ENCODE results near the gene RERE.
A peak's percentile ranks its signal among the peaks of the same experiment; 100 is the strongest.

Gene RERE

GRCh38 chr1:8674481-8674880 lies 143.0 kb downstream of the RERE start:
- H3K27ac ChIP-seq (ENCODE audit: low read depth, low read length) = no peak overlapping the region
- H3K36me3 ChIP-seq (ENCODE audit: control insufficient read depth, insufficient read depth, low read length) = no peaks in the 10 kb centered on the region

GRCh38 chr1:8671306-8671917 lies 146.0 kb downstream of the RERE start:
- Histone ChIP-seq H3K4me1 (ENCODE audit: control insufficient read depth, insufficient read depth, low read length) (peaks cover 18% of the 10 kb centered on the region), H3K9ac (ENCODE audit: low read length) (no peak overlapping the region), H3K27me3 (ENCODE audit: control insufficient read depth, insufficient read depth, low read length) (no peaks in the 10 kb centered on the region), H3K4me3 (ENCODE audit: low read length) (peak overlapping the region; percentile 26), H3K36me3 (ENCODE audit: control insufficient read depth, insufficient read depth, low read length) (no peaks in the 10 kb centered on the region), H3K27ac (ENCODE audit: low read depth, low read length) (no peak overlapping the region)

More at GRCh38 chr1:8674481-8674880, 143.0 kb downstream of the RERE start:
- Histone ChIP-seq H3K27me3 (ENCODE audit: control insufficient read depth, insufficient read depth, low read length) (no peaks in the 10 kb centered on the region), H3K4me1 (ENCODE audit: control insufficient read depth, insufficient read depth, low read length) (peaks cover 13% of the 10 kb centered on the region), H3K4me3 (ENCODE audit: low read length) (no peak overlapping the region), H3K9ac (ENCODE audit: low read length) (no peak overlapping the region)

- Histone ChIP-seq H3K4me1 (ENCODE audit: control insufficient read depth, insufficient read depth, low read length) (peaks cover 27% of the 10 kb centered on the region), H3K27me3 (ENCODE audit: control insufficient read depth, insufficient read depth, low read length) (no peaks in the 10 kb centered on the region), H3K9ac (ENCODE audit: low read length) (no peak overlapping the region), H3K36me3 (ENCODE audit: control insufficient read depth, insufficient read depth, low read length) (no peaks in the 10 kb centered on the region), H3K4me3 (ENCODE audit: low read length) (no peak overlapping the region), H3K27ac (ENCODE audit: low read depth, low read length) (no peak overlapping the region)
Measured at GRCh38 chr1:8670371-8670818, 147.0 kb downstream of the RERE start.

GRCh38 chr1:8669606-8670335 lies 147.7 kb downstream of the RERE start:
- peaks cover 29% of the 10 kb centered on the region for H3K4me1 ChIP-seq (ENCODE audit: control insufficient read depth, insufficient read depth, low read length)
- H3K27me3 ChIP-seq (ENCODE audit: control insufficient read depth, insufficient read depth, low read length) = no peaks in the 10 kb centered on the region
- H3K27ac ChIP-seq (ENCODE audit: low read depth, low read length) = no peak overlapping the region
- H3K4me3 ChIP-seq (ENCODE audit: low read length) = no peak overlapping the region
- no peak overlapping the region for H3K9ac ChIP-seq (ENCODE audit: low read length)
- no peaks in the 10 kb centered on the region for H3K36me3 ChIP-seq (ENCODE audit: control insufficient read depth, insufficient read depth, low read length)

GRCh38 chr1:8667869-8668594 lies 149.4 kb downstream of the RERE start:
- Histone ChIP-seq H3K4me1 (ENCODE audit: control insufficient read depth, insufficient read depth, low read length) (peaks cover 34% of the 10 kb centered on the region), H3K36me3 (ENCODE audit: control insufficient read depth, insufficient read depth, low read length) (no peaks in the 10 kb centered on the region), H3K27ac (ENCODE audit: low read depth, low read length) (no peak overlapping the region), H3K27me3 (ENCODE audit: control insufficient read depth, insufficient read depth, low read length) (no peaks in the 10 kb centered on the region), H3K9ac (ENCODE audit: low read length) (no peak overlapping the region), H3K4me3 (ENCODE audit: low read length) (no peak overlapping the region)

GRCh38 chr1:8666389-8667167 lies 150.9 kb downstream of the RERE start:
- H3K36me3 ChIP-seq (ENCODE audit: control insufficient read depth, insufficient read depth, low read length) = no peaks in the 10 kb centered on the region
- H3K9ac ChIP-seq (ENCODE audit: low read length) = no peak overlapping the region
- H3K4me1 ChIP-seq (ENCODE audit: control insufficient read depth, insufficient read depth, low read length) = peaks cover 34% of the 10 kb centered on the region
- H3K4me3 ChIP-seq (ENCODE audit: low read length) = no peak overlapping the region
- no peak overlapping the region for H3K27ac ChIP-seq (ENCODE audit: low read depth, low read length)
- H3K27me3 ChIP-seq (ENCODE audit: control insufficient read depth, insufficient read depth, low read length) = no peaks in the 10 kb centered on the region

GRCh38 chr1:8665833-8666232 lies 151.6 kb downstream of the RERE start:
- H3K4me3 ChIP-seq (ENCODE audit: low read length) = no peak overlapping the region
- no peak overlapping the region for H3K27ac ChIP-seq (ENCODE audit: low read depth, low read length)
- no peak overlapping the region for H3K9ac ChIP-seq (ENCODE audit: low read length)
- H3K27me3 ChIP-seq (ENCODE audit: control insufficient read depth, insufficient read depth, low read length) = no peaks in the 10 kb centered on the region
- peaks cover 34% of the 10 kb centered on the region for H3K4me1 ChIP-seq (ENCODE audit: control insufficient read depth, insufficient read depth, low read length)
- H3K36me3 ChIP-seq (ENCODE audit: control insufficient read depth, insufficient read depth, low read length) = no peaks in the 10 kb centered on the region

- H3K4me1 ChIP-seq (ENCODE audit: control insufficient read depth, insufficient read depth, low read length) = peaks cover 37% of the 10 kb centered on the region
- H3K36me3 ChIP-seq (ENCODE audit: control insufficient read depth, insufficient read depth, low read length) = no peaks in the 10 kb centered on the region
- H3K9ac ChIP-seq (ENCODE audit: low read length) = no peak overlapping the region
- H3K4me3 ChIP-seq (ENCODE audit: low read length) = no peak overlapping the region
- H3K27ac ChIP-seq (ENCODE audit: low read depth, low read length) = no peak overlapping the region
- no peaks in the 10 kb centered on the region for H3K27me3 ChIP-seq (ENCODE audit: control insufficient read depth, insufficient read depth, low read length)
Measured at GRCh38 chr1:8664887-8665286, 152.6 kb downstream of the RERE start.

- Histone ChIP-seq H3K4me1 (ENCODE audit: control insufficient read depth, insufficient read depth, low read length) (peaks cover 34% of the 10 kb centered on the region), H3K9ac (ENCODE audit: low read length) (no peak overlapping the region), H3K36me3 (ENCODE audit: control insufficient read depth, insufficient read depth, low read length) (no peaks in the 10 kb centered on the region), H3K4me3 (ENCODE audit: low read length) (peak overlapping the region; percentile 1), H3K27ac (ENCODE audit: low read depth, low read length) (no peak overlapping the region), H3K27me3 (ENCODE audit: control insufficient read depth, insufficient read depth, low read length) (no peaks in the 10 kb centered on the region)
Measured at GRCh38 chr1:8663915-8664329, 153.5 kb downstream of the RERE start.

- Histone ChIP-seq H3K4me3 (ENCODE audit: low read length) (no peak overlapping the region), H3K9ac (ENCODE audit: low read length) (no peak overlapping the region), H3K4me1 (ENCODE audit: control insufficient read depth, insufficient read depth, low read length) (peaks cover 34% of the 10 kb centered on the region), H3K36me3 (ENCODE audit: control insufficient read depth, insufficient read depth, low read length) (no peaks in the 10 kb centered on the region), H3K27ac (ENCODE audit: low read depth, low read length) (no peak overlapping the region), H3K27me3 (ENCODE audit: control insufficient read depth, insufficient read depth, low read length) (no peaks in the 10 kb centered on the region)
Measured at GRCh38 chr1:8663090-8663802, 154.2 kb downstream of the RERE start.

GRCh38 chr1:8662380-8663072 lies 154.9 kb downstream of the RERE start:
- Histone ChIP-seq H3K9ac (ENCODE audit: low read length) (no peak overlapping the region), H3K27me3 (ENCODE audit: control insufficient read depth, insufficient read depth, low read length) (no peaks in the 10 kb centered on the region), H3K4me1 (ENCODE audit: control insufficient read depth, insufficient read depth, low read length) (peaks cover 34% of the 10 kb centered on the region), H3K4me3 (ENCODE audit: low read length) (no peak overlapping the region), H3K27ac (ENCODE audit: low read depth, low read length) (no peak overlapping the region), H3K36me3 (ENCODE audit: control insufficient read depth, insufficient read depth, low read length) (no peaks in the 10 kb centered on the region)

Data from rectal smooth muscle tissue (tissue), 1 donor.